GM12878 (cell line): Measurements from ENCODE around the gene NUB1. TPM values are rescaled to one million over a fixed set of nuclear protein-coding genes. Genes with fewer than 3 reads are reported as not detected.

Experiments
- ASH2L ChIP-seq: fragments of 300-600, 200-600 bp; sonication (generic); IDR thresholded peaks from 2 replicates; pipeline ENCODE4 v1.6.1; 2017; ENCODE audit warnings: low read depth, mild to moderate bottlenecking, borderline replicate concordance
- CEBPZ ChIP-seq: fragments of 150-350 bp; IDR thresholded peaks from 2 replicates; pipeline ENCODE4 v1.6.1; 2016; ENCODE audit warnings: low read depth, low read length
- NFIC ChIP-seq: IDR thresholded peaks from 2 replicates; pipeline ENCODE4 v1.6.1; 2012; ENCODE audit warnings: low read depth, mild to moderate bottlenecking, inconsistent platforms, low read length, moderate library complexity
- RFX5 ChIP-seq: IDR thresholded peaks from 2 replicates; pipeline ENCODE4 v1.6.1; 2011; ENCODE audit warnings: low read depth, low read length, improper control_type of control experiment
- SIN3A ChIP-seq: IDR thresholded peaks from 2 replicates; pipeline ENCODE4 v1.6.1; 2012; ENCODE audit warnings: low read depth, low read length, improper control_type of control experiment
- SP1 ChIP-seq: IDR thresholded peaks from one replicate; pipeline ENCODE4 v1.6.1; 2011; ENCODE audit warnings: low read depth, low read length
- SPI1 ChIP-seq: IDR thresholded peaks from 2 replicates; pipeline ENCODE4 v1.6.1; 2011; ENCODE audit warnings: low read depth, mild to moderate bottlenecking, low read length, moderate library complexity, borderline replicate concordance; ENCODE audit not compliant: insufficient read depth
- SREBF2 ChIP-seq: IDR thresholded peaks from 2 replicates; pipeline ENCODE4 v1.6.1; 2012; ENCODE audit warnings: mild to moderate bottlenecking, low read length
- ZBTB11 ChIP-seq: fragments of 450-650 bp; formaldehyde crosslinking; IDR thresholded peaks from 2 replicates; pipeline ENCODE4 v1.5.0; 2022; ENCODE audit warnings: mild to moderate bottlenecking, missing genetic modification characterization
- ZNF217 ChIP-seq: fragments of 450-650 bp; IDR thresholded peaks from 2 replicates; pipeline ENCODE4 v1.6.1; 2017; ENCODE audit warnings: antibody characterized with exemption, mild to moderate bottlenecking
- polyA plus RNA-seq, 11 experiments: library from polyadenylated mRNA; depleted of rRNA in 4 of 11; unstranded in 6 of 11; stranded (reverse) in 5 of 11; fragments of >200 nt; fragmentation: Nextera tagmentation in 4 of 11; fragmentation: Illumina TruSeq in 1 of 11; extraction: Ambion mirVana in 4 of 11; extraction: Trizol in 1 of 11; gene quantifications; 1 replicate in 1 of 11; 2 replicates in 10 of 11; pipeline versions ENCODE4 v1.2.1 to v1.2.3, GENCODE V29; 2011 to 2016; ENCODE audit warnings: inconsistent platforms in 2 of 11, missing spikeins in 2 of 11, low read depth in 1 of 11
- total RNA-seq, 4 experiments: library from RNA; depleted of rRNA in 3 of 4; stranded (reverse); fragments of >200 nt in 3 of 4; fragmentation: Illumina TruSeq in 1 of 4; extraction: Trizol in 1 of 4; gene quantifications; 2 replicates each; pipeline versions ENCODE4 v1.2.1 to v1.2.3, GENCODE V29; 2013 to 2021
- TF ChIP-seq, protein P1 (sequence below): fragments of 450-650 bp; IDR thresholded peaks from 2 replicates; pipeline ENCODE4 v1.6.1; 2016; ENCODE audit warnings: mild to moderate bottlenecking, moderate library complexity, borderline replicate concordance

NUB1 gene
- total and polyA plus RNA-seq, 10 of the 15 experiments (the other 5 are each of a cell fraction or from before 2014, with no cell fraction given) = 24.1 to 102 (median 49.0) TPM

DNA sequence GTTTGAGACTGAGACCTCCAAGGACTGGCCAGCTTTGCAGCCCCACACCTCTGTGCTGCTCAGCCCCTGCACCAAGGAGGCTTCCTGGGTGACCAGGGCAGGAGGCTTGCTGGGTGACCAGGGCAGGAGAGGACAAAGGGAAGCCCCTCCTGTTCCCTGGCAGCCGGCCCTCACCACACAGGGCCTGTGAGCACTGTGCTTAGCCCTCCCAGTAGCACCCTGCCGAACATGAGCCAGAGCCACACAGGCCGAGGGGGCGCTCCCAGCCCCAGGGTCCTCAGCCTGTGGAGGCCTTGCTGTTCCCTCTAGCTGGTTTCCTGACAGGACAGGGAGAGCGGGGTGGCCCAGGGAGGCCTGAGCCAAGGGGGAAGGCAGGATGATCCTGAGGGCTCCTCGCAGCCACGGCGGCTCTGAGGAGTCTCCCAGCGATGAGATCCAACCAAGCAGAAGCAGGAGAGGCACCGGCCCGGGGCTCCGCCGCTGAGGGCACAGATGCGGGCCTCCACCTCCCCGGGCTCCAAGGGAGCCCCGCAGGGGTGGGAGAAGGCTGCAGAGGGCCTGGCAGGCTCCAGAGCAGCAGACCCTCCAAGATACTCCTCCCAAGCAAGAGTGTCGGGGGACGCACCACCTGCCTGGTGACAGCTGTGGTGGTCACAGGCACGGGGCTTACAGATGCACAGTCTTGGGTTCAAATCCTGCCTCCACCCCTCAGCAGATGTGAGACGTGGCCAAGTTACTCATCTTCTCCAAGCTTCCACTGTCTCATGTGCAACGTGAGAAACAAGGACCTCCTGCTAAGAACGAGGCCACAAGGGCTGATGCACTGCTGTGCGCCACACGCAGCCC is 45.8 kb downstream of the NUB1 start (continued):
- no peak for TF ChIP-seq CEBPZ
- TF ChIP-seq, protein P1, sequence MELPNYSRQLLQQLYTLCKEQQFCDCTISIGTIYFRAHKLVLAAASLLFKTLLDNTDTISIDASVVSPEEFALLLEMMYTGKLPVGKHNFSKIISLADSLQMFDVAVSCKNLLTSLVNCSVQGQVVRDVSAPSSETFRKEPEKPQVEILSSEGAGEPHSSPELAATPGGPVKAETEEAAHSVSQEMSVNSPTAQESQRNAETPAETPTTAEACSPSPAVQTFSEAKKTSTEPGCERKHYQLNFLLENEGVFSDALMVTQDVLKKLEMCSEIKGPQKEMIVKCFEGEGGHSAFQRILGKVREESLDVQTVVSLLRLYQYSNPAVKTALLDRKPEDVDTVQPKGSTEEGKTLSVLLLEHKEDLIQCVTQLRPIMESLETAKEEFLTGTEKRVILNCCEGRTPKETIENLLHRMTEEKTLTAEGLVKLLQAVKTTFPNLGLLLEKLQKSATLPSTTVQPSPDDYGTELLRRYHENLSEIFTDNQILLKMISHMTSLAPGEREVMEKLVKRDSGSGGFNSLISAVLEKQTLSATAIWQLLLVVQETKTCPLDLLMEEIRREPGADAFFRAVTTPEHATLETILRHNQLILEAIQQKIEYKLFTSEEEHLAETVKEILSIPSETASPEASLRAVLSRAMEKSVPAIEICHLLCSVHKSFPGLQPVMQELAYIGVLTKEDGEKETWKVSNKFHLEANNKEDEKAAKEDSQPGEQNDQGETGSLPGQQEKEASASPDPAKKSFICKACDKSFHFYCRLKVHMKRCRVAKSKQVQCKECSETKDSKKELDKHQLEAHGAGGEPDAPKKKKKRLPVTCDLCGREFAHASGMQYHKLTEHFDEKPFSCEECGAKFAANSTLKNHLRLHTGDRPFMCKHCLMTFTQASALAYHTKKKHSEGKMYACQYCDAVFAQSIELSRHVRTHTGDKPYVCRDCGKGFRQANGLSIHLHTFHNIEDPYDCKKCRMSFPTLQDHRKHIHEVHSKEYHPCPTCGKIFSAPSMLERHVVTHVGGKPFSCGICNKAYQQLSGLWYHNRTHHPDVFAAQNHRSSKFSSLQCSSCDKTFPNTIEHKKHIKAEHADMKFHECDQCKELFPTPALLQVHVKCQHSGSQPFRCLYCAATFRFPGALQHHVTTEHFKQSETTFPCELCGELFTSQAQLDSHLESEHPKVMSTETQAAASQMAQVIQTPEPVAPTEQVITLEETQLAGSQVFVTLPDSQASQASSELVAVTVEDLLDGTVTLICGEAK = no peak
- TF ChIP-seq SPI1 = no peak
- no peak for TF ChIP-seq NFIC
- TF ChIP-seq SIN3A = no peak
- no peak for TF ChIP-seq SREBF2
- no peak for TF ChIP-seq ZBTB11 (CRISPR knock-in tag)
- TF ChIP-seq RFX5 = no peak
- TF ChIP-seq ZNF217 = no peak
- no peak for TF ChIP-seq SP1
- no peak for TF ChIP-seq ASH2L
